SU-DHL-6 (cell line): ENCODE measurements around the gene CKS1B.

Source experiments
- EZH2phosphoT487 ChIP-seq: fragments of 200-600 bp; sonication (generic), shearing (Covaris generic); conservative IDR thresholded peaks from 2 replicates; pipeline ENCODE4 v1.6.1; 2018; ENCODE audit warnings: mild to moderate bottlenecking, antibody characterized with exemption, low read length, moderate library complexity, mixed read lengths
- TF ChIP-seq, protein P1 (sequence below): fragments of 200-600 bp; sonication (generic); IDR thresholded peaks from one replicate; pipeline ENCODE4 v1.5.1; 2017; ENCODE audit warnings: antibody characterized with exemption, mild to moderate bottlenecking, low read length, moderate library complexity; ENCODE audit not compliant: insufficient read depth, poor library complexity, severe bottlenecking

DNA sequence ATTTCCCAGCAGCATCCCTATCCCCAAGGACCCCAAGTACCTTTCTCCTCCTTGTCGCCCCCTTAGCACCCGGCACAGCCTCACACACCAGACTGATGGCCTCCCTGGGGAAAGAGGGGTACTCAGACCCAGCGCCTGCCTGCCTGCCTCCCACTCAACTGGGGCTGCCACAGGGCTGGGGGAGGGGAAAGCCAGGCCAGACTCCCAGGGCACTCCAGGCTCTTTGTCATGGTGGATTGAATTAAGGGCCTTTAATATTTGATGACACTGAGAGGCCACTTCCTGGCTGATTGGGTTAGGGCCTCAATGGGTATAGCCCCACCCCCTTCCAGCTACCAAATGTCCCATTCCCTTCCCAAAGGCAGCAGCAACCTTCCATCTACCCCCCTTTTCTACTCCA, 5.8 kb upstream of the CKS1B start:
- TF ChIP-seq, protein P1, sequence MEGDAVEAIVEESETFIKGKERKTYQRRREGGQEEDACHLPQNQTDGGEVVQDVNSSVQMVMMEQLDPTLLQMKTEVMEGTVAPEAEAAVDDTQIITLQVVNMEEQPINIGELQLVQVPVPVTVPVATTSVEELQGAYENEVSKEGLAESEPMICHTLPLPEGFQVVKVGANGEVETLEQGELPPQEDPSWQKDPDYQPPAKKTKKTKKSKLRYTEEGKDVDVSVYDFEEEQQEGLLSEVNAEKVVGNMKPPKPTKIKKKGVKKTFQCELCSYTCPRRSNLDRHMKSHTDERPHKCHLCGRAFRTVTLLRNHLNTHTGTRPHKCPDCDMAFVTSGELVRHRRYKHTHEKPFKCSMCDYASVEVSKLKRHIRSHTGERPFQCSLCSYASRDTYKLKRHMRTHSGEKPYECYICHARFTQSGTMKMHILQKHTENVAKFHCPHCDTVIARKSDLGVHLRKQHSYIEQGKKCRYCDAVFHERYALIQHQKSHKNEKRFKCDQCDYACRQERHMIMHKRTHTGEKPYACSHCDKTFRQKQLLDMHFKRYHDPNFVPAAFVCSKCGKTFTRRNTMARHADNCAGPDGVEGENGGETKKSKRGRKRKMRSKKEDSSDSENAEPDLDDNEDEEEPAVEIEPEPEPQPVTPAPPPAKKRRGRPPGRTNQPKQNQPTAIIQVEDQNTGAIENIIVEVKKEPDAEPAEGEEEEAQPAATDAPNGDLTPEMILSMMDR = no peak
- no peak for TF ChIP-seq EZH2phosphoT487
